Muscle layer of duodenum (tissue), 2 donors: Measurements from ENCODE around the gene NUP214.

ENCODE experiments used
- H3K27ac ChIP-seq: one replicate; pipeline ENCODE4 v1.7.0; 2013; ENCODE audit warnings: mild to moderate bottlenecking, low read length
- H3K27me3 ChIP-seq: one replicate; pipeline ENCODE4 v1.7.0; 2013; ENCODE audit warnings: low read depth, mild to moderate bottlenecking, control low read depth, low read length
- H3K36me3 ChIP-seq, 2 donors: one replicate each; pipeline ENCODE4 v1.7.0; 2013; ENCODE audit warnings: low read length in 2 of 2, control low read depth in 1 of 2, mild to moderate bottlenecking in 1 of 2; ENCODE audit not compliant: insufficient read depth in 2 of 2, control insufficient read depth in 1 of 2
- H3K4me1 ChIP-seq, 2 donors: one replicate each; pipeline ENCODE4 v1.7.0; 2013; ENCODE audit warnings: low read length in 2 of 2, mild to moderate bottlenecking in 2 of 2, control low read depth in 1 of 2, moderate library complexity in 1 of 2; ENCODE audit not compliant: insufficient read depth in 2 of 2, control insufficient read depth in 1 of 2
- H3K4me3 ChIP-seq, 2 donors: one replicate each; pipeline ENCODE4 v1.7.0; 2013; ENCODE audit warnings: low read length in 2 of 2, low read depth in 1 of 2, mild to moderate bottlenecking in 1 of 2
- H3K9me3 ChIP-seq, 2 donors: one replicate each; pipeline ENCODE4 v1.7.0; 2013; ENCODE audit warnings: low read length in 2 of 2, control low read depth in 1 of 2, mild to moderate bottlenecking in 1 of 2; ENCODE audit not compliant: control insufficient read depth in 1 of 2
- donor health status: healthy.

NUP214 gene

GRCh38 chr9:131173995-131174394 lies 48.6 kb downstream of the NUP214 start:
- Histone ChIP-seq H3K36me3 (peaks cover 39 to 40% of the 10 kb centered on the region in 2 donors), H3K27ac (no peak overlapping the region), H3K4me3 (no peak overlapping the region), H3K27me3 (no peaks in the 10 kb centered on the region), H3K9me3 (no peaks in the 10 kb centered on the region), H3K4me1 (no peaks in the 10 kb centered on the region)

- Histone ChIP-seq H3K27me3 (no peaks in the 10 kb centered on the region), H3K9me3 (no peaks in the 10 kb centered on the region), H3K4me3 (no peak overlapping the region), H3K36me3 (peaks cover 39 to 48% of the 10 kb centered on the region in 2 donors), H3K4me1 (peaks cover 0 to 4% of the 10 kb centered on the region in 2 donors), H3K27ac (no peak overlapping the region)
Observed at GRCh38 chr9:131174681-131175239, 49.4 kb downstream of the NUP214 start.

DNA sequence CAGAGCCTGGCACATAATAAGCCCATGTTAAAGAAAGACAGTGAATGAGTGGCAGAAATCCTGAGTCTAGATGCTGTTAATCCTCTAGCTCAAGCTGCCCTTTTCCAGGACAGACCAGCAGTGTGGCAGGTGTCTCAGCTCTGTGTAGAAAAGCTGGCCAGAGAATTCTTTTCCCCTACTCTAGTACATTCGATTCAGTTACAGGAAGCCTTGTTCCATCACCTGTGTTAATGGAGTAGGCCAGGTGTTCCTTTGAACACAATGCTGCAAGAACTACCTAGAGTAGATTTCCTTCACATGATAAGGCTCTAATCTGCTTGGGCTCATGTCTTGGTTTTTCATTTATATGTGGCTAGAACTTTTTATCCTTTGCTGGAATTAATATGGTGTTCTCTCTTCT lies 52.5 kb downstream of the NUP214 start:
- Histone ChIP-seq H3K36me3 (peaks cover 43 to 56% of the 10 kb centered on the region in 2 donors), H3K27ac (no peak overlapping the region), H3K4me1 (peaks cover 0 to 4% of the 10 kb centered on the region in 2 donors), H3K9me3 (no peaks in the 10 kb centered on the region), H3K27me3 (no peaks in the 10 kb centered on the region), H3K4me3 (no peak overlapping the region)

DNA sequence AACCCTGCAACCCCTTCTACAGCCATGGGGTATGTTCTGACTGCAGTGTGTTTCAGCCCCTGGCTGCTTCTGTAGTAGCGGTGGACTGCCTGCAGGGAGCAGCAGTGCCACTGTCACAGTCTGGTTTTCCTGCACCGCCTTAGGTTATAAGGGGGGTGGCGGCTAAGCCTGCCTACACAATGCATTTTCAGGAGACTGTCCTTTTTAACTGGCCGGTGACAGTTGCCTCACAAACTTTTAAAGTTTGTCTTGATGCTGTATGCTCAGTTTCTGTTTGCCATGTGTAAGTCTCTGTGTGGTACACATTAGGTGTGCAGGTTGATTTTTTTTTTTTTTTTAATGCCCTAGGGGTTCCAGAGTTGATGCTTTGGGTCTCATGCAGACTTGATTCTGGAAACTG lies 53.0 kb downstream of the NUP214 start:
- H3K27ac ChIP-seq = no peak overlapping the region
- H3K9me3 ChIP-seq = no peaks in the 10 kb centered on the region
- H3K27me3 ChIP-seq = no peaks in the 10 kb centered on the region
- H3K4me3 ChIP-seq = no peak overlapping the region
- peaks cover 0 to 4% of the 10 kb centered on the region in 2 donors for H3K4me1 ChIP-seq
- peaks cover 43 to 56% of the 10 kb centered on the region in 2 donors for H3K36me3 ChIP-seq

DNA sequence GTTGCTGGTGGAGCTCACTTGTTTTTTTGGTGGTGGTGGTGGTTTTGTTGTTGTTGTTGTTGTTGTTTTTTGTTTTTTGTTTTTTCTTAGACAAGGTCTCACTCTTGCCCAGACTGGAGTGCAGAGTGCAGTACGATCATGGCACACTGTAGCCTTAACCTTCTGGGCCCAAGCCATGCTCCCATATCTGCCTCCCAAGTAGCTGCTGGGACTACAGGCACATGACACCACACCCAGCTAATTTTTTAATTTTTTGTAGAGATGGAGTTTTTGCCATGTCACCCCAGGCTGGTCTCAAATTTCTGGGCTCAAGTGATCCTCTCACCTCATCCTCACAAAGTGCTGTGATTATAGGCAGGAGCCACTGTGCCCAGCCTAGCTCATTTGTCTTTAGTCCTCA lies 53.5 kb downstream of the NUP214 start:
- Histone ChIP-seq H3K27ac (no peak overlapping the region), H3K27me3 (no peaks in the 10 kb centered on the region), H3K4me3 (no peak overlapping the region), H3K4me1 (peaks cover 0 to 4% of the 10 kb centered on the region in 2 donors), H3K9me3 (no peaks in the 10 kb centered on the region), H3K36me3 (peaks cover 43 to 53% of the 10 kb centered on the region in 2 donors)

GRCh38 chr9:131179561-131180219 lies 54.3 kb downstream of the NUP214 start:
- Histone ChIP-seq H3K27me3 (no peaks in the 10 kb centered on the region), H3K27ac (no peak overlapping the region), H3K4me3 (no peak overlapping the region), H3K9me3 (no peaks in the 10 kb centered on the region), H3K4me1 (peaks cover 0 to 4% of the 10 kb centered on the region in 2 donors), H3K36me3 (peaks cover 42 to 46% of the 10 kb centered on the region in 2 donors)

DNA sequence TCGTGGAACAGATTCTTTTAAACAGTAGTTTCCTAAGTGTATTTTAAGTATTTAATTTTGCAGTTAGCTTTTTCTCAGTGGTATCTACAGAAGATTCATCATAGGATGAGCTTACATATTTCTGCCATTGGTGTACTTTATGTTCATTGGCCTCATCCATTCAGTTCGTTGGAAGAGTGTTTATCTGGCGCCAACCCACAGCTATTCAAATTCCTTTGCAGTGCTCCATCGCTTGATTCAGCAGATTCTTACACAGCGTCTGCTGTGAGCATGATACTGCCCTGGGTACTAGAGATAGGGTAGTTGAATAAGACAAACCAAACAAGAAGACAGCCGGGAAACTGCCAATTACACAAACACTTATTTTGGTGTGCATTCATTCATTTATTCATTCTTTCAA lies 55.1 kb downstream of the NUP214 start:
- Histone ChIP-seq H3K36me3 (peaks cover 36 to 38% of the 10 kb centered on the region in 2 donors), H3K27ac (no peak overlapping the region), H3K4me1 (peaks cover 0 to 4% of the 10 kb centered on the region in 2 donors), H3K27me3 (no peaks in the 10 kb centered on the region), H3K9me3 (no peaks in the 10 kb centered on the region), H3K4me3 (no peak overlapping the region)

DNA sequence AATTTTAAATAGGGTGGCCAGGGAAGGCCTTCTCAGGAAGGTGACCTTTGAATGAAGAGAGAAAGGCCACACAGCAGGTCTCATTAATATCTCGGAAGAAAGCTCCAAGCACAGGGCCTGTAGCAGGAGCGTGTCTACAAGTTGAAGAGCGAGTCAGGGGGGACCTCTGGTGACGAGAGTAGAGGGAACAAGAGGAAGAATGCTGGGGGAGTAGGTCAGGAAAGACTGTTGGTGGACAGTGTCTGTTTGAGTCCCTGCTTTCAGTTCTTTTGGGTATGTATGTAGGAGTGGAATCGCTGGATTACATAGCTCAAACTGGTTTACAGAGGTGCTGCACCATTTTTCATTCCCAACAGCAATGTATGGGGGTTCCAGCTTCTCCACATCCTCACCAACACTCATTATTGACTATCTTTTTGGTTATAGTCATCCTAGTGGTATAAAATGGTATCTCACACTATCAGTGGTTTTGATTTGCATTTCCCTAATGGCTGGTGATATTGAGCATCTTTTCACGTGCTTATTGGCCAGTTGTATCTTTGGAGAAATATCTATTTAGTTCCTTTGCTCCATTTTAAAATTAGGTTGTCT lies 55.8 kb downstream of the NUP214 start:
- Histone ChIP-seq H3K36me3 (peaks cover 31 to 32% of the 10 kb centered on the region in 2 donors), H3K27ac (no peak overlapping the region), H3K27me3 (no peaks in the 10 kb centered on the region), H3K9me3 (no peaks in the 10 kb centered on the region), H3K4me1 (peaks cover 0 to 4% of the 10 kb centered on the region in 2 donors), H3K4me3 (no peak overlapping the region)

- Histone ChIP-seq H3K27ac (no peak overlapping the region), H3K4me3 (no peak overlapping the region), H3K36me3 (peaks cover 36 to 45% of the 10 kb centered on the region in 2 donors), H3K27me3 (no peaks in the 10 kb centered on the region), H3K4me1 (no peaks in the 10 kb centered on the region), H3K9me3 (no peaks in the 10 kb centered on the region)
Observed at GRCh38 chr9:131185924-131186323, 60.5 kb downstream of the NUP214 start.

- H3K9me3 ChIP-seq = no peaks in the 10 kb centered on the region
- H3K27me3 ChIP-seq = no peaks in the 10 kb centered on the region
- H3K36me3 ChIP-seq = peaks cover 36 to 42% of the 10 kb centered on the region in 2 donors
- no peak overlapping the region for H3K4me3 ChIP-seq
- H3K4me1 ChIP-seq = no peaks in the 10 kb centered on the region
- no peak overlapping the region for H3K27ac ChIP-seq
Observed at GRCh38 chr9:131186622-131187021, 61.2 kb downstream of the NUP214 start.

- no peaks in the 10 kb centered on the region for H3K4me1 ChIP-seq
- H3K27me3 ChIP-seq = no peaks in the 10 kb centered on the region
- no peak overlapping the region for H3K4me3 ChIP-seq
- no peak overlapping the region for H3K27ac ChIP-seq
- H3K36me3 ChIP-seq = peaks cover 36 to 48% of the 10 kb centered on the region in 2 donors
- H3K9me3 ChIP-seq = no peaks in the 10 kb centered on the region
Observed at GRCh38 chr9:131187957-131188356, 62.6 kb downstream of the NUP214 start.
